SK-N-DZ (cell line): ENCODE results near the gene LSM10.

Experiments used
- DNase-seq: peaks from one replicate; pipeline ENCODE4 v3.0.0-alpha.2; 2015; ENCODE audit warnings: low spot score

LSM10 gene

DNA sequence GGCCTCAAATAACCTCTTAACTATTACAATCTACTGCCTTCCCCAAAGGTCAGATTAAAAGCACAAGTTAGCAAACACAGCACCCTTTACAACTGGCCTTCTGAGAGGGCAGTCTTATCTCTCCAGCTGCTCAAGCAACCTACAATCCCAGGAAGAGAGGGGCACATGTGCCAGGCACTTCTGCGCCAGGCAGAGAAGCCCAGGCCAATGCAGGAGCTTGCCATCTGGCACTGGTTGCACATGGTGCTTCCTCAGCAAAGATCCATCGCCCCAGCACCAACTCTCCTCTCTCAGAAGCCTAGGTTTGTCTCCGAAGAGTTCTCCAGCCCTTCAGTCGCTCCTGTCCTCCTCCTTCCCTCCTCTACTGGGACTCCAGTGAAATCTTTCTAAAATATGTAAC is 14.5 kb downstream of the LSM10 start:
- DNase-seq = no peak

GRCh38 chr1:36382669-36383068 is 15.0 kb downstream of the LSM10 start:
- DNase-seq = no peak

DNA sequence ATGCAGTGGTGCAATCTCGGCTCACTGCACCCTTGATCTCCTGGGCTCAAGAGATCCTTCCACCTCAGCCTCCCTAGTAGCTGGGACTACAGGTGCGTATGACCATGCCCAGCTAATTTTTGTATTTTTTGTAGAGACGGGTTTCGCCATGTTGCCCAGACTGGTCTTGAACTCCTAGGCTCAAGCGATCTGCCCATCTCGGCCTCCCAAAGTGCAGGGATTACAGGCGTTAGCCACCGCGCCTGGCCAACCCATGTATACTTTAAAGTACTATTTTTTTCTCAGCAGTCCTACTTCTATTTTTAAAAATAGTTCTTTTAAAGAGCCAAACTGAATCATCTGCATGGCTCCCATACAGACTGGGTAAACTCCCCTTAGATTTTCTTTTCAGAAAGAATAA is 15.5 kb downstream of the LSM10 start:
- no peak for DNase-seq

- DNase-seq = no peak
These were observed 16.3 kb downstream of the LSM10 start for GRCh38 chr1:36381405-36381804.

DNA sequence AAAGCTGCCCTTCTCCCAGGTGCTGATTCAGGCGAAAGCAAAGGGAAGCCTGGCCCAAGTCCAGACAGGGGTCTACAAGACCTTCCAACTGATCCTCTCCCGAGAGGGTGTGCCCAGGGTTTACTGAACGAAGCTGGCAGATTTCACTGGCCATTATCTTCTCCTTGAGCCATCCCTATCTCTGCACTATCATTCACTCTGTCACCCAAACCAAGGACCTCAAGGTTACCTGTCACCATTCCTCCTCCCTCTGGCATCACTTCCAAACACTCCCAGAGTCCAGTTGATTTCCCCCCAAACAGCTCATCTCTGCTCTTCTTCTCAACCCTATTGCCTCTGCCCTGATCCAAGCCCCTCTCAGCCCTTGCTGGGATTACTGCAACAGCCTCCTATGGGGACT is 16.9 kb downstream of the LSM10 start:
- no peak for DNase-seq

DNA sequence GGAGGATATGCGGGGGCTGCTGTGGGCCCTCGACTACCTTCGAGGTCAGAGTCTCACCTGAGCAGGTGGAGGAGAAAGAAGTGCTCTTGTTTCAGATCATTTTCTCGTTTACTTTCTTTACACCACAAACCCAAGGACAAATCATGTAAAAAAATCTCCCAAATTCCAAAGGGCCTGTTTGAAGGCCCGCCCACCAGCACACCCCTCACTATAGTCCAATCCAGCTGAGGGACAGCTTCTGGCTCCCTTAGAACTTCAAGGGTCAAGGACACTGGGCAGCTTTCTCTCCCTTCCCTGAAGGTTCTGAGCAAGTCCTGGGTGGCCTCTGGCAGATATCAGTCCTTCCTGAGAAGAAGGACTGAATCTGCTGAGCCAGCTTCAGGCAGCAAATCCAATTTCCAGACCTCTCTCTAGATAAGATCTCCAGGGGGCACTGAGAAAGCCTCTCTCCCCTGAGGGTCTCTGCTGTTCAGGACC is 17.5 kb downstream of the LSM10 start:
- DNase-seq = peak; percentile 40

GRCh38 chr1:36377791-36378492 is 19.8 kb downstream of the LSM10 start:
- DNase-seq = no peak

DNA sequence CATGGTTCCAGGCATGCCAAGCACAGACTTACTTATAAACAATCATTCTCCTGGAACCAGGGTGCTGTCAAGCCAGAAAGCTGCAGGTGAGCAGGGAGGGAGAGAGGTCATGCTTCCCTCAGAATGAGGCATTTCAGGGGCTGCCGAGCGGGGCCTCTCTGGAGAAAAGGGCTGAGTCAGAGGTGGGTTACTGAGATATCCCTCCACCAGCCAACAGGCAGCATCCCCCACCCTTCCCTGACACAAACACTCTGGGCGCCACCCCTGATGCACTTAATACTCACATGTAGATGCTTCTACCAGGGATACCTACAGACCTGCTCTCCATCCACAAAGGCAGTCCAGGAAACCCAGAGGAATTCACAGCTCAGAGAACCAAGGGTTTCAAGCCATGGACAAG is 25.1 kb downstream of the LSM10 start:
- no peak for DNase-seq

DNA sequence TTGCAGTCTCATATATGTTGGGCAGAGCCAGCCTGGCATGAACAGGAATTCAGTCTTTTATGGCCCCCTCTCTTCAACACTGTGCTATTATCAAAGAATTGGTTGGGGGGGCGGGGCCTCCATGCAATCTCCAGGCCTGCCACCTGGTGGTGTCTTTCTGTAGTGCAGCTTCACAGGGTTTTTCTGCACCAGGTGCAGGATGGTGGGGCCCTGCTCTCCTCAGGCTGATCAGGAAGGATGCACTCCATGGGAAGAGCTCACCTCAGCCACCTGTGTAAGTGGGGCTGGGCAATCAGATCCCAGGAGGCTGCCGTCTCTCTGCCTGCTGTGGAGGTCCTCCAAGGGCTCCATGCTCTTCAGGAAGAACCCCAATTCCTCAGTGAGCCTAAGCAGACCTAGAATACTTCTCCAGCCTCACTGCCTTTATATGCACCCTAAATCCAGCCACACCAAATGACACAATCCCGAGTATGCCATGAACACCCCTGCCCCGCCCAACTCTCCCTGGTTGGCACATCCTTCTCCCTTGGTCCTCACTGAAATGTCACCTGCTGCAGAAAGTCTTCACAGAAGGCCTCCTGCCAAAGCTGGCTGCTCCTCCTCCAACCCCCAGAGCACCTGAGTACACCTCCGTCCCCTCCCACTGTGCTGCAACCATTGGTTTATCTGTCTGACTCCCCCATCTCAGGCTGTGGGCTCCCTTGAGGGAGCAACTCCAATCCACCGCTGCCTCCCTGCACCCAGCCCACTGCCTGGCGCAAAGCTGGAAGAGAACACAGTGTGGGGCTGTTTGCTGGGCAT is 28.4 kb downstream of the LSM10 start:
- DNase-seq = peak; percentile 58

GRCh38 chr1:36367798-36368197 is 29.9 kb downstream of the LSM10 start:
- no peak for DNase-seq

DNA sequence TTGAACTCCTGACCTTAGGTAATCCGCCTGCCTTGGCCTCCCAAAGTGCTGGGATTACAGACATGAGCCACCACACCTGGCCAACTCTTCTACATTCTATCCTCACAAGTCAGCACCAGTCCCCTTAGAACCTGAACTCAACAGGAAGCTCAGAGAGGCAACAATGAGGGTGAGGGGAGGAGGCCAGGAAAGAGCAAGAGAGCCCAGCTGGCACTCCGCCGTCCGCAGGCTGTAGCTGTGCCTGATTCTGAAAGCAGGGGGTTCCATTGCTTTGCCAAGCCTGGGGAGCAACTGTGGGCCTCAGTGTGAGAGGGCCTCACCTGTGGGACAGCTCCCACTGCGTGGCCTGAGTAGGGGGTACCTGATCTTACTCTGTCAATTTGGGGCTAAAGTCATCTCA is 30.6 kb downstream of the LSM10 start:
- DNase-seq = no peak

GRCh38 chr1:36366091-36366661 is 31.5 kb downstream of the LSM10 start:
- peak; percentile 96 for DNase-seq

DNA sequence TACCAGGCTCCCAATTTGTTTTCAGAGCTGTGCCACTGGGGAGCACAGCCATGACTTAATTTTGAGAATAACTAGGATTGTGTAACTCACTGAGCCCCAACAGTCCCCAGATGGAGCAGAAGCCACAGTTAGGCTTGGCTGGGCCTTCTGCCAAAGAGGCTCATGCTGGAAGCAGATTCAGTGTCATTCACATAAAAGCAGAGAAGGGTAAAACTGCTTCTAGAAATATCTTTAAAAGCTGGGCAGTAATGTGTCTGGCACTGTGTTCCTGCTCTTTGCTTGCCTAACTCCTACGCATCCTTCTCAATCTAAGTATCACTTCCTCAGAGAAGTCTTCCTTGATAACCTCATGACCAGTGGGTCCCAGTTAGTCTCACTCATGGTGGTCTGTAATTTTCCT is 32.3 kb downstream of the LSM10 start:
- no peak for DNase-seq

DNA sequence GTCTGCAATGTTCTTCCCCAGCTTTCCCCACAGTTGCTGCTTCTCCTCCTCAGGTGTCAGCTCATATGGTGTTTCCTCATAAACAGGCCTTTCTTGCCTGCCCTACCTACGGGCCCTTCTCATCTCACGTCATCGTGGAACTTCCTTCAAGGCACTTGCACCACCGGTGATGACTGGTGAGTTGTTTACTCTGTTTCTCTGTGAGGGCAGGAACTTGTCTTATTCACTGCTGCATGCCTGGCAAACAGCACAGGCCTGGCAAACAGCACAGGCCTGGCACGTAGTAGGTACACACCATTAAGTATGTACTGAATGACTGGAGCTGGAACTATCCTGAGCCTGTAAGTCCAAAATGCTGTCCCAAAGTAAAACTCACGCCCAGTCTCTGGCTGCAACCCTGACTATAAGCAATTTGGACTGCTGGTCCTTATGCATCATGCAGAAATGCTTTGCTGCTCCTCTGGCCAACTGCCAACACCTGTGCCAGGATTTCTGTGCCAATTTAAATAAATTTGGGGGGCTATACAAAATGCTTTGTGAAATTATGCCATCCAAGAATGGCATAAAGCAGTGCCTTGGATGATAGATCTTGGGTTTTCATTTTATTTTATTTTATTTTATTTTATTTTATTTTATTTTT is 37.7 kb downstream of the LSM10 start:
- no peak for DNase-seq

GRCh38 chr1:36359383-36359782 is 38.3 kb downstream of the LSM10 start:
- no peak for DNase-seq

DNA sequence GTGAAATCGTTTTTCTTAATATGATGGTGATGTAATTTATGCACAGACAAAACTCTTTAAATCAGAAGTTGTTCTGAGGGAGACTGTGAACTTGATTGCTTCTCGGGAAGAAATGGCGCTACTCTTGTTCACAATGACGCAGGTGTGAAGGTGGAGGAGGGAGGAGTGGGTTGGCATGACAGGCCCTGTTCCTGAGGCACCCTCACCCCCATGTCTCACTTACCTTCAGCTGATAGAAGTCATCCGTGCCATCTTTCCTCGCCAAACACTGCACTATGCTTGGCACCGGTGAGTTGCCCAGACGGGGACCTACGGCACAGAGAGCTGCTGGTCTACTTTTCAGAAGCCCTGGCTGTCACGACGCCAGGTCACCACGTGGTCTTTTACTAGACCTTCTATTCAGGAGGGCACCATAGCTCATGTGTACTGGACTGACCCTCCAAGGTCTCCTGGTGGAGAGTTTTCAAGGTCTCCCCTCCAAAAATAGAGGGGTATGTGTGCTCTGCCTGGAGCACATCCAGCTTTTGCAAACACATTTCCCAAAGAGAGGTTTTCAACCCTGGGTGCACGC is 39.1 kb downstream of the LSM10 start:
- no peak for DNase-seq

DNA sequence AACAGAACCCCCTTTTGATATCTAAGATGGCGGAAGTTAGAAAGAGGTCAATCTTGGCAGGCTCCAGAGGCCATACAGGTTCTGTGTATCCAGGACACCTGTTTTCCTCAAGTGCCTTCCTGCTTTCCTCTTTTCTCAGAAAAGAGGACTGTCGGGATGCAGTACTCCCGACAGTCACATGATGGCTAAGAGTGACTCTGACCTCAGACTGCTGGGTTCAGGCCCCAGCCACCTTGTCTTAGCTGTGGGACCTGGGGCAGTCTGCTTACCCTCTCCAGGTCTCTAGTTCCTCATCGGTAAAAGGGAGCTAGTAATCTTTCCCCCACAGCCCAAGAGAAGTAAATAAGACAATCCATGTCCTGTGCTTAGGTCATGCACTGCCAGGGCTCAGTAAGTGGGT is 41.9 kb downstream of the LSM10 start:
- no peak for DNase-seq

DNA sequence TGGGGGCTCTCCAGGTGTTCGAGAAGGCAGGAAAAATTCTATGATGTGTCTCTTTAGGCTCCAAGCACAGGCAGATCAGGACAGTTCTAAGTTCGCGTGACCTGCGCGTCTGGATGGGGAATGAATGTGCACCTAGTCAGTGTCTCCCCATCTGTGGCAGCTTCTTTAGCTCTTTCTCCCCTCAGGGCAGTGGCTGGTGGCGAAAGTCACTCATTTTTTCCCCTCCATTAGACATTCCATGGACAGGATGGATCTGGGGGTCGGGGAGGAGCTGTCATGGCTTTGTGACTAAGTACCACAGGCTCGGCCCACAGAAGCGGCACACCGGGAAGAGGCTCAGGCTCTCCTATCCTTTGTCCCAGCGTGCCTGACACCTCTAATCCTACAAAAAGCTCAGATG is 43.2 kb downstream of the LSM10 start:
- DNase-seq = no peak

GRCh38 chr1:36352910-36353878 is 44.5 kb downstream of the LSM10 start:
- no peak for DNase-seq

GRCh38 chr1:36352125-36352909 is 45.4 kb downstream of the LSM10 start:
- DNase-seq = no peak
